GM11168 (cell line): ENCODE measurements around the gene PSME2.

Experiments used
- in situ Hi-C: fragments of 300-500 bp; cut with MboI; formaldehyde crosslinking; loops from one replicate; pipeline ENCODE4 v1.12.0; 2022; ENCODE audit warnings: low sequenced_read_pairs; ENCODE audit not compliant: unreplicated experiment

PSME2 gene

GRCh38 chr14:24098229-24098926 is 48.0 kb downstream of the PSME2 start:
- in situ Hi-C loops: loop anchor here (25.0 kb wide), 1 partner anchor 111 kb away; the partner anchor contains the start of gene DHRS4L2

GRCh38 chr14:24096545-24097181 is 49.7 kb downstream of the PSME2 start:
- in situ Hi-C loops: loop anchor here (25.0 kb wide), 1 partner anchor 109 kb away; the partner anchor contains the start of gene DHRS4L2

GRCh38 chr14:24095271-24096068 is 50.9 kb downstream of the PSME2 start:
- in situ Hi-C loops: loop anchor here (25.0 kb wide), 1 partner anchor 108 kb away; the partner anchor contains the start of gene DHRS4L2

DNA sequence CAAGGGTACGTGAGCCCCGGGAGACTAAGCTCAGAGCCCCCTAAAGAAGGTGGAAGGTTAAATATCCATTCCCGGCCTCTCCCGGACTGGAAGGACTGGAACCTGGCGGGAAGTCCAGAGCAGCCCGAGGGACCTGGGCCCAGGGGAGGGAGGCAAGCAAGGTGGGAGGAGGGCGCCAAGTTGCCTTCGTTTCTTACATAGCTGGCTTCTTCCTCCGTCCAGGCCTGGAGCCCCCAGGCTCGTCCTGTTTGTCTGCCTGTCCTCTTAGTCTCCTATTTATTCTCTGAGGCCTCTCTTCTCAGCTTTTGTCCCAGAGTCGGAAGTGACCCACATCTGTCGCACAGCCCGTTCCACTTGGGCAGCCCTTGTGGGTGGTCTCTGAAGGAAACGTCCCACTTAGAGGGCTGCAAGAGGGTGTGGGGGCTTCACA is 51.6 kb downstream of the PSME2 start:
- in situ Hi-C loops: loop anchor here (5.0 to 25.0 kb wide), 2 partner anchors 38 to 108 kb away; partner anchors contain the start of gene DHRS4L2

- in situ Hi-C loops: loop anchor here (5.0 to 25.0 kb wide), 2 partner anchors 37 to 107 kb away; partner anchors contain the start of gene DHRS4L2
Measured at GRCh38 chr14:24093901-24094840, 52.2 kb downstream of the PSME2 start, which contains the start of gene PCK2. PCK2 (plus strand) TSS chr14:24094311; CDS start chr14:24094406, 95 bp downstream.
